ENCODE measurements around the gene SIGLEC8.
"Not testable (repeated sequence)": the region's sequence is repeated elsewhere in the genome, so short reads cannot be mapped to it uniquely, and the experiment has no call there.

SIGLEC8 gene

GRCh38 chr19:51458051-51458645, at the start of gene SIGLEC8:
Gene SIGLEC8, minus strand, starts transcription at chr19:51458454. Its CDS starts 67 bp downstream, at chr19:51458387.
- no peak for DNase-seq (ENCODE audit: low spot score)

- DNase-seq (ENCODE audit: low spot score): no peak
Observed at GRCh38 chr19:51507640-51508058, 49.4 kb upstream of the SIGLEC8 start.

GRCh38 chr19:51507192-51507591, 48.9 kb upstream of the SIGLEC8 start:
- no peak for DNase-seq (ENCODE audit: low spot score)

GRCh38 chr19:51505904-51506303, 47.6 kb upstream of the SIGLEC8 start:
- DNase-seq (ENCODE audit: low spot score): no peak

GRCh38 chr19:51503896-51504295, 45.6 kb upstream of the SIGLEC8 start:
- no peak for DNase-seq (ENCODE audit: low spot score)

- no peak for DNase-seq (ENCODE audit: low spot score)
Observed at GRCh38 chr19:51503286-51503817, 45.1 kb upstream of the SIGLEC8 start.

GRCh38 chr19:51501594-51502263, 43.5 kb upstream of the SIGLEC8 start, which contains the start of gene SIGLEC12:
Gene SIGLEC12, minus strand, starts transcription at chr19:51501800. Its CDS starts 67 bp downstream, at chr19:51501733.
- peak; percentile 7 for DNase-seq (ENCODE audit: low spot score)

GRCh38 chr19:51500931-51501330, 42.7 kb upstream of the SIGLEC8 start:
- DNase-seq (ENCODE audit: low spot score): not testable (repeated sequence)

GRCh38 chr19:51497666-51498065, 39.4 kb upstream of the SIGLEC8 start:
- no peak for DNase-seq (ENCODE audit: low spot score)

GRCh38 chr19:51493776-51494175, 35.5 kb upstream of the SIGLEC8 start:
- no peak for DNase-seq (ENCODE audit: low spot score)

GRCh38 chr19:51491586-51491985, 33.3 kb upstream of the SIGLEC8 start:
- DNase-seq (ENCODE audit: low spot score): no peak

GRCh38 chr19:51490676-51491075, 32.4 kb upstream of the SIGLEC8 start:
- no peak for DNase-seq (ENCODE audit: low spot score)

GRCh38 chr19:51489113-51489512, 30.9 kb upstream of the SIGLEC8 start:
- DNase-seq (ENCODE audit: low spot score): no peak

GRCh38 chr19:51488491-51488890, 30.2 kb upstream of the SIGLEC8 start:
- DNase-seq (ENCODE audit: low spot score): no peak

- DNase-seq (ENCODE audit: low spot score): no peak
Observed at GRCh38 chr19:51485960-51486660, 27.9 kb upstream of the SIGLEC8 start.

GRCh38 chr19:51480590-51480989, 22.3 kb upstream of the SIGLEC8 start:
- no peak for DNase-seq (ENCODE audit: low spot score)

- DNase-seq (ENCODE audit: low spot score): no peak
Observed at GRCh38 chr19:51479531-51480331, 21.5 kb upstream of the SIGLEC8 start.

GRCh38 chr19:51478381-51479234, 20.4 kb upstream of the SIGLEC8 start, which contains the start of gene CEACAM18:
Gene CEACAM18, plus strand, starts transcription at chr19:51478539.
- DNase-seq (ENCODE audit: low spot score): no peak

GRCh38 chr19:51477344-51477743, 19.1 kb upstream of the SIGLEC8 start:
- DNase-seq (ENCODE audit: low spot score): no peak

- no peak for DNase-seq (ENCODE audit: low spot score)
Observed at GRCh38 chr19:51476164-51476563, 17.9 kb upstream of the SIGLEC8 start.
